HEK293 (cell line): ENCODE data around the gene ZSWIM3.

Experiments
- BCL11A ChIP-seq: fragments of 450-650 bp; formaldehyde crosslinking; IDR thresholded peaks from 2 replicates; pipeline ENCODE4 v1.5.1; 2016; ENCODE audit warnings: low read depth, missing biosample characterization, missing genetic modification characterization
- ZBTB7A ChIP-seq: fragments of 450-650 bp; formaldehyde crosslinking; IDR thresholded peaks from 2 replicates; pipeline ENCODE4 v1.5.1; 2016; ENCODE audit warnings: low read depth, missing biosample characterization, missing genetic modification characterization
- ZFP37 ChIP-seq: fragments of 450-650 bp; formaldehyde crosslinking; IDR thresholded peaks from 2 replicates; pipeline ENCODE4 v1.5.1; 2016; ENCODE audit warnings: missing biosample characterization, missing genetic modification characterization
- ZNF114 ChIP-seq: fragments of 450-650 bp; formaldehyde crosslinking; IDR thresholded peaks from 2 replicates; pipeline ENCODE4 v1.5.0; 2017; ENCODE audit warnings: missing biosample characterization, missing genetic modification characterization
- ZNF223 ChIP-seq: fragments of 450-650 bp; formaldehyde crosslinking; IDR thresholded peaks from 2 replicates; pipeline ENCODE4 v1.5.1; 2016; ENCODE audit warnings: missing biosample characterization, missing genetic modification characterization
- ZNF561 ChIP-seq: fragments of 450-650 bp; IDR thresholded peaks from 2 replicates; pipeline ENCODE4 v1.5.1; 2018; ENCODE audit warnings: missing biosample characterization, missing genetic modification characterization, borderline replicate concordance
- ZNF596 ChIP-seq: fragments of 450-650 bp; IDR thresholded peaks from 2 replicates; pipeline ENCODE4 v1.5.0; 2018; ENCODE audit warnings: missing biosample characterization, mild to moderate bottlenecking, missing genetic modification characterization, moderate library complexity
- ZNF701 ChIP-seq: fragments of 450-650 bp; formaldehyde crosslinking; IDR thresholded peaks from 2 replicates; pipeline ENCODE4 v1.5.1; 2016; ENCODE audit warnings: missing biosample characterization, missing genetic modification characterization
- TF ChIP-seq, protein P1 (sequence below): fragments of 450-650 bp; formaldehyde crosslinking; IDR thresholded peaks from 2 replicates; pipeline ENCODE4 v1.5.1; 2016; ENCODE audit warnings: missing biosample characterization, missing genetic modification characterization, borderline replicate concordance
- TF ChIP-seq, protein P2 (sequence below): fragments of 450-650 bp; formaldehyde crosslinking; IDR thresholded peaks from 2 replicates; pipeline ENCODE4 v1.5.1; 2016; ENCODE audit warnings: missing biosample characterization, missing genetic modification characterization
- TF ChIP-seq, protein P3 (sequence below): fragments of 450-650 bp; IDR thresholded peaks from 2 replicates; pipeline ENCODE4 v1.5.1; 2018; ENCODE audit warnings: missing biosample characterization, missing genetic modification characterization

DNA sequence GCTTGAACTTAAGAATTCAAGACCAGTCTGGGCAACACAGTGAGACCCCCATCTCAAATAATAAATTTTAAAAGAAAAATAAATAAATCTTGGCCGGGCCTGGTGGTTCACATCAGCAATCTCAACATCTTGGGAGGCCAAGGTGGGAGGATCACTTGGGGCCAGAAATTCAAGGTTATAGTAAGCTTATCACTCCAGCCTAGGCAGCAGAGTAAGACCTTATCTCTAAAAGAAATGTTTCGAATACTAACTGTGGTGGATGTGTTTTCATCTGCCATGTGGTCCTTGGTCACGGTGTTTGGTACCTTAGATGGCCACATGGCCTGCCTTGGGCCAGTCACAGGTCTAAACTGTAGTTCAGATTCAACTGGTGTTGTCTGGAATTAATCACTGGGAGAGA lies 39.2 kb upstream of the ZSWIM3 start:
- TF ChIP-seq ZNF561 (tag by site-specific recombination), result no peak
- no peak for TF ChIP-seq ZNF596 (tag by site-specific recombination)
- TF ChIP-seq, protein P1, sequence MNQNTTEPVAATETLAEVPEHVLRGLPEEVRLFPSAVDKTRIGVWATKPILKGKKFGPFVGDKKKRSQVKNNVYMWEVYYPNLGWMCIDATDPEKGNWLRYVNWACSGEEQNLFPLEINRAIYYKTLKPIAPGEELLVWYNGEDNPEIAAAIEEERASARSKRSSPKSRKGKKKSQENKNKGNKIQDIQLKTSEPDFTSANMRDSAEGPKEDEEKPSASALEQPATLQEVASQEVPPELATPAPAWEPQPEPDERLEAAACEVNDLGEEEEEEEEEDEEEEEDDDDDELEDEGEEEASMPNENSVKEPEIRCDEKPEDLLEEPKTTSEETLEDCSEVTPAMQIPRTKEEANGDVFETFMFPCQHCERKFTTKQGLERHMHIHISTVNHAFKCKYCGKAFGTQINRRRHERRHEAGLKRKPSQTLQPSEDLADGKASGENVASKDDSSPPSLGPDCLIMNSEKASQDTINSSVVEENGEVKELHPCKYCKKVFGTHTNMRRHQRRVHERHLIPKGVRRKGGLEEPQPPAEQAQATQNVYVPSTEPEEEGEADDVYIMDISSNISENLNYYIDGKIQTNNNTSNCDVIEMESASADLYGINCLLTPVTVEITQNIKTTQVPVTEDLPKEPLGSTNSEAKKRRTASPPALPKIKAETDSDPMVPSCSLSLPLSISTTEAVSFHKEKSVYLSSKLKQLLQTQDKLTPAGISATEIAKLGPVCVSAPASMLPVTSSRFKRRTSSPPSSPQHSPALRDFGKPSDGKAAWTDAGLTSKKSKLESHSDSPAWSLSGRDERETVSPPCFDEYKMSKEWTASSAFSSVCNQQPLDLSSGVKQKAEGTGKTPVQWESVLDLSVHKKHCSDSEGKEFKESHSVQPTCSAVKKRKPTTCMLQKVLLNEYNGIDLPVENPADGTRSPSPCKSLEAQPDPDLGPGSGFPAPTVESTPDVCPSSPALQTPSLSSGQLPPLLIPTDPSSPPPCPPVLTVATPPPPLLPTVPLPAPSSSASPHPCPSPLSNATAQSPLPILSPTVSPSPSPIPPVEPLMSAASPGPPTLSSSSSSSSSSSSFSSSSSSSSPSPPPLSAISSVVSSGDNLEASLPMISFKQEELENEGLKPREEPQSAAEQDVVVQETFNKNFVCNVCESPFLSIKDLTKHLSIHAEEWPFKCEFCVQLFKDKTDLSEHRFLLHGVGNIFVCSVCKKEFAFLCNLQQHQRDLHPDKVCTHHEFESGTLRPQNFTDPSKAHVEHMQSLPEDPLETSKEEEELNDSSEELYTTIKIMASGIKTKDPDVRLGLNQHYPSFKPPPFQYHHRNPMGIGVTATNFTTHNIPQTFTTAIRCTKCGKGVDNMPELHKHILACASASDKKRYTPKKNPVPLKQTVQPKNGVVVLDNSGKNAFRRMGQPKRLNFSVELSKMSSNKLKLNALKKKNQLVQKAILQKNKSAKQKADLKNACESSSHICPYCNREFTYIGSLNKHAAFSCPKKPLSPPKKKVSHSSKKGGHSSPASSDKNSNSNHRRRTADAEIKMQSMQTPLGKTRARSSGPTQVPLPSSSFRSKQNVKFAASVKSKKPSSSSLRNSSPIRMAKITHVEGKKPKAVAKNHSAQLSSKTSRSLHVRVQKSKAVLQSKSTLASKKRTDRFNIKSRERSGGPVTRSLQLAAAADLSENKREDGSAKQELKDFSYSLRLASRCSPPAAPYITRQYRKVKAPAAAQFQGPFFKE (tag by site-specific recombination), result no peak
- TF ChIP-seq BCL11A (tag by site-specific recombination), result no peak
- TF ChIP-seq ZNF223 (tag by site-specific recombination), result no peak
- TF ChIP-seq ZNF701 (tag by site-specific recombination), result no peak
- TF ChIP-seq, protein P2, sequence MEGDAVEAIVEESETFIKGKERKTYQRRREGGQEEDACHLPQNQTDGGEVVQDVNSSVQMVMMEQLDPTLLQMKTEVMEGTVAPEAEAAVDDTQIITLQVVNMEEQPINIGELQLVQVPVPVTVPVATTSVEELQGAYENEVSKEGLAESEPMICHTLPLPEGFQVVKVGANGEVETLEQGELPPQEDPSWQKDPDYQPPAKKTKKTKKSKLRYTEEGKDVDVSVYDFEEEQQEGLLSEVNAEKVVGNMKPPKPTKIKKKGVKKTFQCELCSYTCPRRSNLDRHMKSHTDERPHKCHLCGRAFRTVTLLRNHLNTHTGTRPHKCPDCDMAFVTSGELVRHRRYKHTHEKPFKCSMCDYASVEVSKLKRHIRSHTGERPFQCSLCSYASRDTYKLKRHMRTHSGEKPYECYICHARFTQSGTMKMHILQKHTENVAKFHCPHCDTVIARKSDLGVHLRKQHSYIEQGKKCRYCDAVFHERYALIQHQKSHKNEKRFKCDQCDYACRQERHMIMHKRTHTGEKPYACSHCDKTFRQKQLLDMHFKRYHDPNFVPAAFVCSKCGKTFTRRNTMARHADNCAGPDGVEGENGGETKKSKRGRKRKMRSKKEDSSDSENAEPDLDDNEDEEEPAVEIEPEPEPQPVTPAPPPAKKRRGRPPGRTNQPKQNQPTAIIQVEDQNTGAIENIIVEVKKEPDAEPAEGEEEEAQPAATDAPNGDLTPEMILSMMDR (tag by site-specific recombination), result no peak
- no peak for TF ChIP-seq ZNF114 (tag by site-specific recombination)
- no peak for TF ChIP-seq ZFP37 (tag by site-specific recombination)
- TF ChIP-seq ZBTB7A (tag by site-specific recombination), result no peak
- TF ChIP-seq, protein P3, sequence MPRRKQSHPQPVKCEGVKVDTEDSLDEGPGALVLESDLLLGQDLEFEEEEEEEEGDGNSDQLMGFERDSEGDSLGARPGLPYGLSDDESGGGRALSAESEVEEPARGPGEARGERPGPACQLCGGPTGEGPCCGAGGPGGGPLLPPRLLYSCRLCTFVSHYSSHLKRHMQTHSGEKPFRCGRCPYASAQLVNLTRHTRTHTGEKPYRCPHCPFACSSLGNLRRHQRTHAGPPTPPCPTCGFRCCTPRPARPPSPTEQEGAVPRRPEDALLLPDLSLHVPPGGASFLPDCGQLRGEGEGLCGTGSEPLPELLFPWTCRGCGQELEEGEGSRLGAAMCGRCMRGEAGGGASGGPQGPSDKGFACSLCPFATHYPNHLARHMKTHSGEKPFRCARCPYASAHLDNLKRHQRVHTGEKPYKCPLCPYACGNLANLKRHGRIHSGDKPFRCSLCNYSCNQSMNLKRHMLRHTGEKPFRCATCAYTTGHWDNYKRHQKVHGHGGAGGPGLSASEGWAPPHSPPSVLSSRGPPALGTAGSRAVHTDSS (tag by site-specific recombination), result no peak
